TTC549 (cell line): Measurements from ENCODE around the gene PRKCB.

Source experiments
- FAIRE-seq: peaks from 2 replicates; lab custom pipeline; 2012; peaks lifted over from hg19 to GRCh38; lab: Jason Lieb, UNC

The PRKCB gene

DNA sequence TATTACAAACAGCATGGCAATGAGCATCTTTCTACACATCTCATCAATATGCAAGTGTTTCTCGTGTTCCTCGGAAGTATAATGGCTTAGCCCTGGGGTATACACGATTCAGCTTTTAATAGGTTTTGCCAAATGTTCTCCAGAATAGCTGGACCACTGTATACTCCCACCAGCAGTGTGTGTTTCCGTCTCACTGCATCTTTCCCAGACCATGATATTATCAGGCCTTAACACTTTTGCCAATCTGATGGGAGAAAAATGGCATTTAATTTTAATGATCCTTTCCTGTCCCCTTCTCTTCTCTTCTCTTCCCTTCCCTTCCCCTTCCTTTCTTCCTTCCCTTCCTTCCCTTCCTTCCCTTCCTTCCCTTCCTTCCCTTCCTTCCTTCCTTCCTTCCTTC is 30.8 kb downstream of the PRKCB start:
- FAIRE-seq = no peak

DNA sequence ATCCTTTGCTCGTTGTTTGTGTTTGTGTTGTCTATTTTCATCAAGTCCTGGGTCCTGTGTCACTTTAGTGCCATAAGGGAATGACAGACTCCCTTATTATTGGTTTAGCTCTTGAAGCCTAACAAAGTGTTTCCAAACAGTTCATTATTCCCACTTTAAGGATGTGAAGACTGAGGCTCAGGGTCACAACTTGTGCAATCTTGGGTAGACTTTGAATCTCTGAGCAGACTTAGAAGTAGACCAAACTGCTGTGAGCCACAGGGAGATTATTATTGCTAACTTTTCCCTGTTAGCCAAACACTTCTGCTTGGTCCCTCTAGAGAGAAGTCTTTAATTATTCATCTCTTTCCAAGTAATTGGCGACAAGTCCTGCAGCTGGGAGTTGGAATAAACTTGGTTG is 31.8 kb downstream of the PRKCB start:
- no peak for FAIRE-seq

DNA sequence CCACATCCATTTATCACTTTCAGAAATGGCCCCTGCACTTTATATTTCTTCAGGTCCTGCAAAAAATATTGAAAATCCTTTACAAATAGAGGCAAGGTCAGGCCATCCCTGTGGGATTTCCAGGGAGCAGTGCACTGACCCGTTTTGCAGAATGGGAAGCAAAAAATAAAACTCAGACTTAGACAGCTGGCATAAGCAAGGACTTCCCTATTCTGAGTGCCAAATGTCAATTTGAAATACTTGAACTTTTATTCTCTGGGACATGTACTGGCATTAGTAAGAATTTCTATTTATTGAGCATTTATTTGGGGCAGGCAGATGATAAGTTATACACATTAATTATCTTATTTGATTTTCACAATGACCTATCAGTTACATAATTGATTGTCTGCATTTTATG is 32.4 kb downstream of the PRKCB start:
- FAIRE-seq = no peak

DNA sequence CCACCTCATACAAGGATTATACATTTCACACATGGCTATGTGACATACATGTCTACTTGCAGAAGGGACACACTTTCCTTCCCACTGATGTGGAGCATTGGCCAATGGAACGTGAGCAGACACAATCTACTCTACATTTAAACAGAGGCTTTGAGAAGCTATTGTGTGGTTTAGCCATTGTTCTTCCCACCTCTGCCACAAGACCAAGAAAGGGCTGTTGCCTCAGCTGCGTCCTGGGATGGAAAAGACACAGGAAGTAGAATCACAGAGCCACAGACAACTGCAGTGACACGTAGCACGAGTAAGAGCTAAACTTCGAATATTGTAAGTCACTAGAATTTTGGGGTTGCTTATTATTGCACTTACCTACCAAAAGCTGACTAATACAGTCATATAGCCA is 33.3 kb downstream of the PRKCB start:
- FAIRE-seq = no peak

DNA sequence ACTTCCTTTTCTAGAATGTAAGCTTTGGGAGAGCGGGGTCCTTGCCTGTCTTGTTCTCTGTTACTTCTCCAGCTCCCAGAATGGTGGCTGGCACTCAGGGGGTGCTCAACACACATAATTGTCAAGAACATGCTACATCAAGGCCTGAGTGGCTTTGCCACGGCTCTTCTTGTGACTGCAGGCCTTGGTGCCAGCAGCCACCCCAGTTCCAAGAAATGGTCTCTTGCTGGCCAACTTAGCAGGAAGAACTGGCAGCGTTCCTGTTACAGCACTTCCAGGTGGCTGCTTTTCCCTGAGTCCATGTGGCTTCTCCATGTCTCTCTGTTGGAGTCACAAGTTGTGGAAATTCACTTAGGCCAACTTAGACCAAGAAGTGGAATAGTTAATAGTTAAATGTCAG is 36.1 kb downstream of the PRKCB start:
- FAIRE-seq = no peak

DNA sequence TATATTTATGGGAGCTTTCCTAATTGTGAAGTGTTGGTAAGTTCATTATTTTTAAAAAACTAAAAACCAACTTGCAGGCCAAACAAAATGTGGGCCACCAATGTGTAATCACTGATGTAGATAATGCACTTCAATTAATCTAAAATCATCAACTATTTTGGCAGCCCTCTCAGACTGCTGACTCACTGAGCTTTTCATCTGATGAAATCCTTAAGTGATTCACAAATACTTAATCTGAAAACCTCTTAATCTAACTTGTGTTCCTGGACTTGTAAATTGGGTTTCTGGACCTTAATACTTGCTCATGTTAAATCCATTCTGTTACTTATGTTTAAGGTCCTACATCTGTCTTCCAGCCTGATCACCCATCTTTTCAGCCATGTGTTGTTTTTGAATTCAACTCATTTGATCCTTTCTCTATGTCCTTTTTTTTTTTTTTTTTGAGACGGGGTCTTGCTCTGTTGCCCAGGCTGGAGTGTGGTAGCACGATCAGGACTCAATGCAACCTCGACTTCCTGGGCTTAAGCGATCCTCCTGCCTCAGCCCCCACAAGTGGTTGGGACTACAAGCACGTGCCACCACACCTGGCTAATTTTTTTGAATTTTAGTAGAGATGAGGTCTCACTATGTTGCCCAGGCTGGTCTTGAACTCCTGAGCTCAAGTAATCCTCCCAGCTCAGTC is 39.0 kb downstream of the PRKCB start:
- no peak for FAIRE-seq

DNA sequence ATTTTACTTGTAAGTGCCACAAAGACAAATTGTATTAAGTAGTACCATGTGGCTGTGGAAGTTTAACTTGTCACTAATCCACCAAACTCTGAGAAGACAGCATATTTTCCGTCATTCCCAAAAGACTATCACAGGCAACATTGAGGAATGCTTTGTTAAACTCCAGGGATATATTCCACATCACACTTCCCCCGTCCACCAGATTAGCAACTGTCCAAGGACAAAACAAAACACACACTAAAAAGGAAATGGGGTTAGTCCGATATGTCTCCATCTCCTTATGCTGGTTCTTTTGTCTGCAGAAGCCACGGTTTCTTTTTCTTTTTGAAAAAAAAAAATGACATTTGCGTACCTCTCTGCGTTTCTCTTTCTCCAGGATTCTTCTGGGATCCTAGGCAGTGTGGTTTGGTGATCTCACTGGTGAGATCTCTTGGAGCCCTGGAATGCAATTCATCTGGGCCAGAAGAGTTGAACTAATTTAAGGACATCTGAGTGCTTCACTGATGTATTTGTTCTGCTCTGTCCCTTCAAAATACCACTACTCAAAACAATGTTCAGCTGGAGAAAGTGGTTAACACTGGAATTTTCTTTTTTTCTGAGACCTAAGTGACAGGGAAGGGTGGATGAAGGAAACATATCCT is 40.6 kb downstream of the PRKCB start:
- FAIRE-seq = no peak

DNA sequence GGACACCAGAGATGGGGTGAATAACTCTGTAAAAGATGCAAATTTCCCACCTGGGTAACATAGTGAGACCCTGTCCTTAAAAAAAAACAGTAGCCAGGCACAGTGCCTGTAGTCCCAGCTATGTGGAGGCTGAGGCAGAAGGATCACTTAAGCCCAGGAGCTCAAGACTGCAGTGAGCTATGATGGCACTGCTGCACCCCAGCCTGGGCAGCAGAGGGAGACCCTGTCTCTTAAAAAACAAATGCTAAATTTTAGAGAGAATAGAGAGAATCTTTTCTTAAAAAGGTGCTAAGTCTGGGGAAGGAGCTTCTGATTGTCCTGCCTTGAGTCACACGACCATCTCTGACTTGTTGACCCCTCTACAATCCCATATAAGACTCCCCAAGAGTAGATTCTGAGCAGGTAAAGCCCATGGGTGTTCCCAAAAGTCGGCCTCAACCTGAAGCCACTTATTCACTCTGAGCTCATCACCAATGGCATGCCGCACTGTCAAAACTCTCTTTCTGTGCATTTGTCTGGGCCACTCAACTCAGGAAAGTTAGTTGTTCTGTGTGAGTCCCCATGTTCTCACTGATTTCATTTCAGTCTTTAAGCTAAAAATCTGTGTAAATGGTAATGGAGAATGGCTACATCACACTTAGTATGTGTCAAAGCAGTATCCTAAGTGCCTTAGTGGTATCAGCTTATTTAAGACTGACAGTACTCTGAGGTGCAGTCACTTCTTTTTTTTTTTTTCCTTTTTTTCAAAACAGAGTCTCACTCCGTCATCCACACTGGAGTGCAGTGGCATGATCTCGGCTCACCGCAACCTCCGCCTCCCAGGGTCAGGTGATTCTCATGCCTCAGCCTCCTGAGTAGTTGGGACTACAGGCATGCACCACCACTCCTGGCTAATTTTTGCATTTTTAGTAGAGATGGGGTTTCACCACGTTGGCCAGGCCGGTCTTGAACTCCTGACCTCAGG is 41.6 kb downstream of the PRKCB start:
- no peak for FAIRE-seq

DNA sequence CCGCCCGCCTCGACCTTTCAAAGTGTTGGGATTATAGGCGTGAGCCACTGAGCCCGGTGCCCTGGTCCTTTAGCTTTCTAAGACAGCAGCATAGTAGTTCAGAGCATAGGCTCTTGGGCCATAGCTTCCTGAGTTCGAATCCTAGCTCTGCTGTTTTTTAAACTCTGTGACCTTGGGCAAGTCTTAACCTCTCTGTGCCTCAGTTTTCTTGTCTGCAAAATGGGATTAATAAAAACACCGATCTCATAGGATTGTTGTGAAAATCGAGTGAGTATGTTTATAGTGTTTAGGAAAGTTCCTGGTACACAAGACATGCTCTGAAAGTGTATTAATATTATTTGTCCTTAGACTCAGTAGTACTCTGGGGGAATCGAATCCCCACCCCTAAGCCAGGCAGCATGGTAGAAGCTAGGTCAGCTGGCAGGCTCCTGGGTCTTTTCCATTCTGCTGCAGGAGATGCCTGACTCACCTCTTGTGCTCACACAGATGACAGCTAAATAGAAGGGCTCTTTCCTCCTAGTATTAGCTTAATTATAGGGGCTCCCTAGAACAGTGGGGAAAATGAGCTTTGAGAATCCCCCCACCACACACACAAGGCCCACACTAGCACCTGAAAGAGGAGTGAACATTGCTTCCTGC is 44.1 kb downstream of the PRKCB start:
- FAIRE-seq = no peak

DNA sequence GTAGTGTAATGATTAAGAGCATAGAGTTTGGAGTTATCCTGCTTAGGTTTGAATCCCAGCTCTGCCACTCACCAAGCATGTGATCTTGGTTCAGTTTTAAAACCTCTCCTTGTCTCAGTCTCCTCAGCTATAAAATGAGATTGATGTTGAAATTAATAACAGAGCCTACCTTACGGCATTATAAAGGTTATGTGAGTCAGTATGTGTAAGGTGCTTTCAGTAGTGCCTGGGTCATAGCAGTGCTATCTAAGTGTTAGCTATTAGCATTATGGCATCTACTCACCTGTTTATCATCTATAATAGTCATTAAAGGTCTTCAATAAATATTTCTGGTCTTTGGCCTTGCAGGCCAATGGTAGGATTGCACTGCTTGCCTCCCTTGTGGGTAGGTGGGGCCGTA is 53.4 kb downstream of the PRKCB start:
- FAIRE-seq = no peak

DNA sequence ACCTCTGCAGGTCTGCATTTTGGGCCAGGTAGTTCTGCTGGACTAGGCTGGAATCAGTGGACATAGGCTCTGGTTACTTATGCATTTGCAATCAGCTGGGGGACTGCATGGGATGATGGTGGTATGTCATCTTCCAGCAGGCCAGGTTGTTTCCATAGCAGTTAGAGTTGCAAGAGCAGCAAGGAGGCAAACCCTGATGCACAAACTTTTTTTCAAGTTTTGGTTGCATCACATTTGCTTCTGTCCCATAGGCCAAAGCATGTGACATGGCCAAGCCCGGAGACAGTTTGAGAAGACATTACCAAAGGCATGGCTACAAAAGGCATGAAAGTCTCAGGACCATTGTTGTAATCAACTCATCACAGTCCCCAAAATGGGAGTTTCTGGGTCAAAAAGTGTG is 58.2 kb downstream of the PRKCB start:
- no peak for FAIRE-seq

DNA sequence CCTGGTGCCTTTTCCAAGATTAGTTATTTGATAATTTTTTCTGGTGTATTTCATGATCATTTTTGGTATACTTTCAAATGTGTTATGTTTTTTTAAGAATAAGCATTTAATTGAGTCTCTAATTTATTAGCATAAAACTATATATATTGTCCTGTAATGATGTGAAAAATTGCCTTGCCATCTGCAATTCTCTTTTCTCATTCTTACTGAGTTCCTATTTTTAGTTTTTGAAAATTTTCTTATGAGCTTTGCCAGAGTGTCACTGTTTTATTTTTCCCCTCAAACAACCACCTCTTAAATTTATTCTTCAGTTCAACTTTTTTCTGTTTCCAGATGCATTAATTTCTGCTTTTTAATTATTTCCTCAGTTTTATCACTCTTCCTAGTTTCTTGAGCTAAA is 59.3 kb downstream of the PRKCB start:
- FAIRE-seq = no peak

DNA sequence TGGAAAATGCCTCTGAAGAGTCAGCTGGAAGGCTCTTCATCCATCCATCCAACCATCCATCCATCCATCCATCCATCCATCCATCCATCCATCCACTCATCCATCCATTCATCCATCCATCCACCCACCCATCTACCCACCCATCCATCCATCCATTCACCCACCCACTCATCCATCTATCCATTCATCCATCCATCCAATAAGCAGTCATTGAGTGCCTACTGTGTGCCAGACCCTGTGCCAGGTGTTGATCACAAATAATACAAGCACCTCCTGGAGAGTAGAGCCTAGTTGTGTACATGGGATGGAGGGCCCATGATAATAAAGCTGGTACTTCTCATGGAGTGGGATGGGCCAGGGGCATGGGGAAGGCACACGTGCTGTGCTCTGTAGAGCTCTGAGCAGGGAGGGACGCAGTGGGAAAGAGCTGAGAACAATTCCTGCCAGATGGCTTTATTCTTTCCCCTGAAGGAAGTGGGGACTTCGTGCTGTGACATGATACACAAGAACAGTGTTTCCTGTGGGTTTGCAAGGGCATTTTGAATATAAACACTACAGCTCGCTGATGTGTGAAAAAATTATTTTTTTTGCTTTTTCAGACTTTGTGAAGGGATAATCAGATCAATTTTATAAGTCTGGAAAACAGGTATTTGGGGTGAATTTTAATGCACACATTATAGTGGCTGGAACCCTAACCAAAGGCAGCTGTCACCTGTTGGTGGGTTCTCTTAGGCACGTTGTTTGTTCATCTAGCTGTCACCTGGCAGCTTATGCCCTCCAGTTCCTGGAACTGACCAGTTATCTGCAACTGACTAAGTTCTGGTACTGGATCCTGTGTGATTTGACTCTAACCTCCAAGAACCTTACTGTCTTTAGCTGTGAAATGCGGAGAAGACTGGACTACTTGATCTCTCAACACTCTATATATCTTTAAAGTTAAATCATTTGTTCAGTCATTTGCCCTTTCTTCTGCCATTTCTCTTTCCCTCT is 61.3 kb downstream of the PRKCB start:
- no peak for FAIRE-seq

DNA sequence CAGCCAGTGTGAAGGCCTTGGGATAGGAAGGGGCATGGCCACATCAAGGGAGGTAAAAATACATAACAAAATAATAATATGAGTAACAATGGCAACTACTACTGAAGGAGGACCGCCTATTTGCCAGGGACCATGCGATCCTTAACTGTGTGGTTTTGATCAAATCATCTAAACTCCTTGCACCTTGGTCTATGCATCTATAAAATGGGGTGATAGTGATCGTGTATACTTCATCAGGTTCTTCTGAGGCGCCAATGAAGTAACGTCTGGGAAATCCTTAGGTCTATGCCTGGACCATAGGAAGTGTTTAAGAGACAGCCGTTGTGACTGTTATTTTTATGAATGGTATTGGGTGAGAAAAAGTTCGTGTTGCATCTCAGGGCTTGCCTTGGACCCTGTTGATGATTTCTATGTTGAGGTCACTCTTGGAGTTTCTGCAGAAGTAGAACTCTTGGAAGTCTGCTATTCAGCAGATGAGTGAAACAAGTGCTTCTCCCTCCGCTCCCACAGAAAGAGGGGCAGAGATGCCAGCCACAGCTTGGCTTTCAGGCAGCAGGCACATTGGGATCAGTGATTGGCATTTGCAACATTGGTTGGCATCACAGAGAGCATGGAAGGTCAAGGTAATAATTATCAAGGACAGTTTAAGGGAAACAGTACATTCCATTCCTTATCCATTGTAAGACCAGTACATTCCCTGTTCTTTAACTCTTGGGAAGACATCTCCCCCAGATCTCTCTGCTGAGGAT is 63.1 kb downstream of the PRKCB start:
- no peak for FAIRE-seq

DNA sequence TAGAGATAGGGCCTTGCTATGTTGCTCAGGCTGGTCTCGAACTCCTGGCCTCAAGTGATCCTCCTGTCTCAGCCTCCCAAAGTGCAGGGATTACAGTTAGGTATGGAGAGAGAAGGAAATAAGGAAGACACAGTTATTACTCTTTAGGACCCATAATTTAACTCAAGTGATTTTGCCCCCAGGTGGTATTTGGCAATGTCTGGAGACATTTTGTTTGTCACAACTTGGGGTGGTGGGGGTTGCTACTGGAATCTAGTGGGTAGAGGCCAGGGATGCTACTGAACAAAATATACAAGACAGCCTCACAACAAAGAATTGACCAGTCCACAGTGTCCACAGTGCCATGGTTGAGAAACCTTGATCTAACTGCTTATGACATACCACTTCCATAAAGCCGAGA is 64.1 kb downstream of the PRKCB start:
- no peak for FAIRE-seq

DNA sequence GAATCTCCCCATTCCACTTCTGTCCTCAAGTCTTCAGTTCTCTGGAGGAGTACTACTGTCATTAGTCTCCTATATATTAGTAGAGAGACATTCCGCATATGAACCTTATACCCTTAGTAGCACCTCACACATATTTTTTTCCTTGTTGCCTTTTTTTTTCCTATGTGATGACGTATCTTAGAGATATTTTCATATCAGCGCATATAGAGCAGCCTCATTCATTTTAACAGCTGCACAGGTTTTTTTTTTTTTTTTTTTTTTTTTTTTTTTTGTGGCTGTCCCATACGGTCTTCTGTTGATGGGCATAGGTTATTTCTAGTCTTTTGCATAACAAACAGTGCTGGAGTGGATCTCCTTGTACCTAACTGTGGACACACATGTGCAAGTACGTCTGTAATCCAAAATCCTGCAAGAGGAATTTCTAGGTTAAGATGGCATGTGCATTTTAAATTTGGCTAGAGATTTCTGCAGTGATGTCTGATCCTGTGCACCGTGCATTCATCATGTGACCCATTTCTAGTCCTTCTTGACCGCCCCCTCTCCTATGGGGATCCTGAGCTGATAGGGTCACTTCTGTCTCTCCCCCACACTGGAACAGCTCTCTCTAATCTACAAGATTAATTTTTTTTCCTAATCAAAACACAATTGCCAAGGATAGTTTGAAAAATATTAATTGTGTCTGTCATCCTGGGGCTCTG is 64.8 kb downstream of the PRKCB start:
- no peak for FAIRE-seq

DNA sequence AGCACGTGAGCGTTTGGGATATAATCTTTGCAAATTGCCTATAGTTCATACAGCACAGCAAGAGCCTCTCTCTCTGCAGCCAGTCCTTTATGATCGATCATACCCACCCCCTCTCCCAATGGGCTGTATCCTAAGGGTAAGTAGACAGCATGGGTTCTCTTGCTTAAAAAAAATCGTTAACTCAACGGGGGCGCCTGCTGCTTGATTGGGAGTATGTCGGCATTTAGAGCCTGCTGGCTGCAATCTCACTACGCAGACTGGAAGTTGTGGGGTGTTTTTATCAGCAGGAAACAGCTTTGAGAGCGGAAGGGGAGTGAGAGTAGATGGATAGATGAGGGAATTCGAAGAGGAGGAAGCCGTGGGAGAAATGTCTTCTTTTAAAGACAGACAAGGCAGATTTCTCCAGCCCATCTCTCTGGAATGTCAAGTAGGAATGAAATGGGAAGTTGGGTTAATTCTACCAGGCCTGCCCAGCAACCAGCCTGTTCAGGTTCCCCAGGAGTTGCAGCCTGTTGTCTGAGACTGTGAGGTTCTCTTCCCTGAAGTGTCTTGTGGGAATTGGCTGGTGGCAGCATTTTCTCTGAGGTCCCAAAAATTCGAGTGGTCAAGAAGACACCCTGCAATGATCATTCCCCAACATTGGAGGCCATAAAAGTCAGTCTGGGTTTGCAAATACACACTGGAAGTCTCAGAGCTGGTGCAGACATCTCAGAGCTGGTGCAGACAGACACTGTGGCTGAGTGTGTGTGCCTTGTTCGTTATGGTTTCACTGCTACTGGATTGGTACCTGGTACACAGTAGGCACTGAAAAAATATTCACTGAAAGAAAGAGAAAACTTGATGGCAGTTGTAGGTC is 65.6 kb downstream of the PRKCB start:
- FAIRE-seq = no peak

DNA sequence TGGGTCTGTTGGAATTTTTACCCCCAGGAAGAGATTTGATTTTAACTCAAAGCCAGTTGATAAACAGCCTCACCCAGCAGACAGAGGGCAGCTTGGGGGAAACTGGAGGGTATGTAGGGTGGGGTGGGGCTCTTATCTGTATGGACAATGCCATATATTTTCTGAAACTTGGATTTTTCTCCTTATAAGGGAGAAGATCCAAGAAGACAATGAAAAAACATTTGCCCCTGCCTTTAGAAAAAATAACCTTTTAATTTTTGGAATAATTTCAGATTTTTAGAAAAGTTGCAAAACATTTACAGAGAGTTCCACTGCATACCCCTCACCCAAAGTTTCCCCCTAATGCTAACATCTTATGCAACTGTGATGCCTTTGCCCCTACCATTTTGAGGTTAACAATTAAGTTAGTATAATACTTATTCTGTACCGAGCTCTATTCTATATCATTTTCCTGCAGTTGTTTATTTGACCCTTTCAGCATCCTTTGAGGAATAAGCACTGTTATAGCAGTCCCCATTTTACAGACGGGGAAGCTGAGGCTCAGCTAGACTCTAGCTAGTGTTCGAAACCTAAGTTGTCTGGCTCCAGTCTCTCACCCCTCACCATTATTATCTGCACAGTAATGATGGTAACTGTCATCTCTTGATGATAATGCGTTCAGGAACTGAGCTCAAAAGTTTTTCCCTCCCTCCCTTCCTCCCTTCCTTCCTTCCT is 66.4 kb downstream of the PRKCB start:
- FAIRE-seq = no peak
